Psoas muscle (tissue), 8 donors: ENCODE data around the gene PIK3AP1. TPM values are rescaled to one million over a fixed set of nuclear protein-coding genes. Genes with fewer than 3 reads are reported as not detected.

Source experiments
- ATAC-seq, 4 donors: fragments of 200-7000 bp; cut with Tn5 transposase; one replicate each; pipeline ENCODE4 v1.9.1; 2020; ENCODE audit warnings: moderate library complexity in 3 of 4, mild to moderate bottlenecking in 2 of 4
- DNase-seq, 2 donors: peaks; one replicate each; pipeline ENCODE4 v3.0.0-alpha.2; 2020
- H3K27ac ChIP-seq: fragments of 200-600 bp; one replicate; pipeline ENCODE4 v1.8.0; 2022
- H3K27me3 ChIP-seq, 3 donors: fragments of 200-600 bp in 1 of 3; one replicate each; pipeline versions ENCODE4 v1.6.1 to v1.8.0; 2013 to 2022; ENCODE audit warnings: low read length in 2 of 3, mild to moderate bottlenecking in 2 of 3, moderate library complexity in 1 of 3; ENCODE audit not compliant: insufficient read depth in 3 of 3
- H3K36me3 ChIP-seq, 2 donors: fragments of 200-600 bp in 1 of 2; one replicate each; pipeline versions ENCODE4 v1.6.1 to v1.8.0; 2013 to 2022; ENCODE audit warnings: low read depth in 1 of 2, mild to moderate bottlenecking in 1 of 2, moderate library complexity in 1 of 2; ENCODE audit not compliant: insufficient read depth in 1 of 2
- H3K4me1 ChIP-seq: fragments of 200-600 bp; one replicate; pipeline ENCODE4 v1.8.0; 2022
- H3K4me3 ChIP-seq: fragments of 200-600 bp; one replicate; pipeline ENCODE4 v1.8.0; 2022; ENCODE audit warnings: mild to moderate bottlenecking
- H3K9me3 ChIP-seq: fragments of 200-600 bp; one replicate; pipeline ENCODE4 v1.8.0; 2022
- WGBS, 3 donors: extraction: QIAGEN DNeasy Blood & Tissue Kit; methylation state at CpG; one replicate each; pipeline versions ENCODE4 v1.1.6 to v1.1.7; 2013; 5-methylcytosine and 5-hydroxymethylcytosine counted together
- intact Hi-C, 2 donors: fragments of 100-400 bp; cut with DNase I; formaldehyde crosslinking; loops; one replicate each; pipeline versions ENCODE4 v1.11.0 to v1.14.2; 2022
- polyA plus RNA-seq, 3 donors: library from polyadenylated mRNA; stranded (reverse); fragments of 200-250 nt; gene quantifications; one replicate each; pipeline ENCODE4 v1.2.3, GENCODE V29; 2013
- total RNA-seq, 4 donors: library from RNA; stranded (reverse); fragmentation: NEBNext Ultra II Directional in 2 of 4; extraction: Animal tissue kit (Norgen Biotek cat#: 25700) in 2 of 4; gene quantifications; one replicate each; pipeline versions ENCODE4 v1.2.1 to v1.2.4, GENCODE V29; 2021 to 2023
- TF ChIP-seq, protein P1 (sequence below): fragments of 200-600 bp; IDR thresholded peaks from one replicate; pipeline ENCODE4 v1.8.0; 2022; ENCODE audit warnings: antibody characterized with exemption
- donor health status: healthy with polysubstance abuse.
- donor health status: DM: no; HTN: no; CAD: no; lungs with moderate emphysema.
- donor health status: Bipolar disorder and iron deficiency.
- donor health status: healthy.
- donor health status: DM: yes; HTN: yes; CAD: no.
- donor health status: DM: no; HTN: no; CAD: no.
- donor health status: DM: no; HTN: no; CAD: no.
- donor health status: DM: yes; HTN: yes; CAD: no.

The PIK3AP1 gene
- total and polyA plus RNA-seq, 7 donors: 0.17 to 8.6 (median 1.8) TPM

DNA sequence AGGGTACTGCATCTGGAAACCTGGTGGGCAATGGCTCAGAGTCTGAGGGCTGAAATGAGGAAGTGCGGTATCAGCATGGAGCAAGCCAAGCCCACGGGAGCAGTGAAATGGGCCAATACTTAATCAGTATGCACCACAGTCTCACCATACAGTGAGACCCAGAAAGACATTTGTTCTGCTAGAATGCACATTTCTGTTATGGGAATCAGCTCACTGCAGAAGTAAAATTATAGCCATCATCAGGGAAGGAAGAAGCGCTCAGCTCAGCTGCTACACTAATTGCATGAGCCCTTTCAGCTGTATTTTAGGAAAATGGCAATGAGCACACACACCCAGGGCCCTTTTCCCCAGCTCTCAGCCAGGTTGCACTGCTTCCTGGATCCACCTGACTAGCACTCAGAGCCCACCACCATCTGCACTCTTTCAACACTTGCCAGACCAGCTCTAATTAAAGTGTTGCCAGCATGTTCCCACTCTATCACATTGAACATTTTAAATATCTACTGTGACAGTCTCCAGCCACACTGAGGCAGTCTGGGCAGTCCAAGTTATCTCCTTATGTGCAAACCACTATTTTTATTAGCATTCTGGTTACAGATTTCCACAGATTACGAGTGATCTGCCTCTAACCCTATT is 44.2 kb upstream of the PIK3AP1 start:
- Histone ChIP-seq H3K27me3 (no peaks in the 10 kb centered on the region), H3K4me1 (no peaks in the 10 kb centered on the region), H3K9me3 (no peaks in the 10 kb centered on the region), H3K4me3 (no peak overlapping the region), H3K36me3 (no peaks in the 10 kb centered on the region), H3K27ac (no peak overlapping the region)
- intact Hi-C loops: loop anchor here (5.0 to 10.0 kb wide), 3 partner anchors 68 to 263 kb away; partner anchors contain the start of gene LCOR (in 1 of the 2)
- DNase-seq (no peak), ATAC-seq (no peak)
- WGBS, 3 donors: 69 to 72% (median 70%) methylated on average over 4 of the region's 4 CpGs
- TF ChIP-seq, protein P1, sequence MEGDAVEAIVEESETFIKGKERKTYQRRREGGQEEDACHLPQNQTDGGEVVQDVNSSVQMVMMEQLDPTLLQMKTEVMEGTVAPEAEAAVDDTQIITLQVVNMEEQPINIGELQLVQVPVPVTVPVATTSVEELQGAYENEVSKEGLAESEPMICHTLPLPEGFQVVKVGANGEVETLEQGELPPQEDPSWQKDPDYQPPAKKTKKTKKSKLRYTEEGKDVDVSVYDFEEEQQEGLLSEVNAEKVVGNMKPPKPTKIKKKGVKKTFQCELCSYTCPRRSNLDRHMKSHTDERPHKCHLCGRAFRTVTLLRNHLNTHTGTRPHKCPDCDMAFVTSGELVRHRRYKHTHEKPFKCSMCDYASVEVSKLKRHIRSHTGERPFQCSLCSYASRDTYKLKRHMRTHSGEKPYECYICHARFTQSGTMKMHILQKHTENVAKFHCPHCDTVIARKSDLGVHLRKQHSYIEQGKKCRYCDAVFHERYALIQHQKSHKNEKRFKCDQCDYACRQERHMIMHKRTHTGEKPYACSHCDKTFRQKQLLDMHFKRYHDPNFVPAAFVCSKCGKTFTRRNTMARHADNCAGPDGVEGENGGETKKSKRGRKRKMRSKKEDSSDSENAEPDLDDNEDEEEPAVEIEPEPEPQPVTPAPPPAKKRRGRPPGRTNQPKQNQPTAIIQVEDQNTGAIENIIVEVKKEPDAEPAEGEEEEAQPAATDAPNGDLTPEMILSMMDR: no peak

DNA sequence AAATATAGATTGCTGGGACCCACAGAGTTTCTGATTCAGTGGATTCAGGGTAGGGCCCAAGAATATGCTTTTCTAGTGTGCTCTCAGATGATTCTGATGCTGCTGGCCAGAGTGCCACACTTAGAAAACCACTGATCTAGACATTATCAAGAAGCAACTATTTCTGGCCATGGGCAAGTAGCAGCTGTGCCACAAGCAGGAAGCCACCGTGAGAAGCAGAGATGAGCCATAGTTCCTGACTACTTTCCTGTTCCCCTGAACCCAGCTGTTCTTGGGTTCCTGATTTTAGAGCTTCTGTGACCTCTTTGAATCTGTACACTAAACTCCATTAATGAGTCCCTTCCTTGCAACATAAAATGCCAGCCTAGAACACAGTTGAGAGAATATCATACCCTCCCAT is 38.1 kb upstream of the PIK3AP1 start:
- DNase-seq (no peak), ATAC-seq (no peak)
- intact Hi-C loops: no loop called here
- Histone ChIP-seq H3K4me3 (no peak overlapping the region), H3K36me3 (no peaks in the 10 kb centered on the region), H3K4me1 (no peaks in the 10 kb centered on the region), H3K27me3 (no peaks in the 10 kb centered on the region), H3K27ac (no peak overlapping the region), H3K9me3 (no peaks in the 10 kb centered on the region)
- TF ChIP-seq, protein P1: no peak
- 6 to 17% (median 6%) methylated on average over 1 of the region's 1 CpG for WGBS, 3 donors

DNA sequence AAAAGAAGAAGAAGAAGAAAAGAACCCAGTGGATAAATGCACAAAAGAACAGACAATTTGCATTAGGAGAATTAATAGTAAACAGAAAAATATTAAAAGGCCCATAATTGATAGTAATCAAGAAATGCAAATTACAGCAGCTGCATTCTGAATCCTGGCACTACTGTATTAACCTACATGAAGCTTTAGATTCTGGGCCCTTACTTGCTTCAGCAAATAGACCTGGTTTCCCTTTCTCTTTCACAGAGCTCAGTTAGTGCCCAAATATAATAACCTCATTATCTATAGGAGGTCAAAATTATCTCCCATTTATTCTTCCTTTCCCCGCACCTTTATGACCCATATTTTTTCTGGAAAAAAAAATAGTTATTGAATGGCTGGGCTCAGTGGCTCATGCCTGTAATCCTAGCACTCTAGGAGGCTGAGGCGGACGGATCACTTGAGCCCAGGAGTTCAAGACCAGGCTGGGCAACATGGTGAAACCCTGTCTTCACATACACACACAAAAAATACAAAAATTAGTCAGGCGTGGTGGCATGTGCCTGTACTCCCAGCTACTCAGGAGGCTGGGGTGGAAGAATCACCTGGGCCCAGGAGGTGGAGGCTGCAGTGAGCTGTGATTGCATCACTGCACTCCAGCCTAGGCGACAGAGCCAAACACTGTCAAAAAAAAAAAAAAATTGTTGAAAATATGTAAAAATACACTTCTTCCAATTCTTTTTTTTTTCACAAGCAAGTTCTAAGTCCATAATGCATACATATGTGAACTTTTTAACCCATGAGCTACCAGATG is 36.0 kb upstream of the PIK3AP1 start:
- Histone ChIP-seq H3K4me3 (no peak overlapping the region), H3K36me3 (no peaks in the 10 kb centered on the region), H3K27me3 (no peaks in the 10 kb centered on the region), H3K4me1 (no peaks in the 10 kb centered on the region), H3K9me3 (no peaks in the 10 kb centered on the region), H3K27ac (no peak overlapping the region)
- DNase-seq (no peak), ATAC-seq (no peak)
- TF ChIP-seq, protein P1: no peak
- intact Hi-C loops: no loop called here
- WGBS, 3 donors: 81 to 86% (median 86%) methylated on average over 5 of the region's 5 CpGs

DNA sequence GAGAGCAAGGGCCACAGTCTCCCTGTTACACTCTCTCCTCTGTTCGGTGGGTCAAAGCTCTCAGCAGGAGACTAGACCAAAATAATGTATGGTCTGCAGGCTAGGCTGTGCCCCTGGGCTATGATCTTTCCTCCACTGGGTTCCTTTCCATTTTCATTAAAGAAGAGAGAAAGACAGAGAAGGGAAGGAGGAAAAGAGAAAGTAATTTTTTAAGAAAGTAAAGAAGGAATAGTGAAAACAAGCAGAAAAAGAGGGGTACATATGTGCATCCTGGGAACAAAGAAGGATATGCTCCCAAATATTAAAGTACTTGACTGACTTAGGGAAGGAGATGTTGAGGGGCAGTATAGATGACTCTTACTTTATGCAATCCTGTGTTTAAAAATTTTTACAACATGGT is 33.6 kb upstream of the PIK3AP1 start:
- H3K36me3 ChIP-seq: no peaks in the 10 kb centered on the region
- 34 to 38% (median 36%) methylated on average over 1 of the region's 1 CpG for WGBS, 3 donors
- no peak for DNase-seq
- no peaks in the 10 kb centered on the region for H3K27me3 ChIP-seq
- no peak overlapping the region for H3K4me3 ChIP-seq
- ATAC-seq: no peak
- no peak overlapping the region for H3K27ac ChIP-seq
- intact Hi-C loops: no loop called here
- no peaks in the 10 kb centered on the region for H3K4me1 ChIP-seq
- TF ChIP-seq, protein P1: no peak
- H3K9me3 ChIP-seq: no peaks in the 10 kb centered on the region
